GM18907 (cell line): Measurements from ENCODE around the gene TBC1D22A.

Source experiments
- ATAC-seq: cut with Tn5 transposase; IDR thresholded peaks from one replicate; pipeline ENCODE4 v1.9.1; 2021; ENCODE audit warnings: mild to moderate bottlenecking, moderate library complexity; ENCODE audit not compliant: unreplicated experiment

The TBC1D22A gene

DNA sequence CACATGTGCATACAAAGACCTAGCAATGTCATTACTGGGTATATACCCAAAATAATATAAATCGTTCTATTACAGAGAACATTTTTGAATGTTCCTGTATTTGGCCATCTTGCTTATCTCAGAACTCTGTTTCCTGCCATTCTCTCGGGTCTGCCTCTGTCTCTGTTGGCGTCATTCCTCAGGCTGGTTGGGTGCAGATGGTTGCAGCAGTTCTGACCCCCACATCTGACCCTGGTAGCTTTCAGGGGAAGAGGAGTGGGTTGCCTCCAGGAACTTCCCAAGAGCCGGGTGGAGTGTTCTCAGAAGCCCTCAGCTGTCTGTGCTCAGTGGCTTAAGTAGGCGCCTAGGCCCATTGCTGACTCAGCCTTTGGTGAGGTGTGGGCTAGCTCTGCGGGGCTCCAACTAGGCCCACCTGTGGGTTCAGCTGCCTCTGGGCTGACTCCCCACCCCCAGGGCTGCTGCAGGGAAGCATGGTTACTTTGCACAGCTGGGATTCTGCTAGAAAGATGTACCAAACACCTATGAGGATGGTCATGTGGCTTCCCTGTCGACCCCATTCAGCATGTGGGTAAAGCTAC, 114.0 kb downstream of the TBC1D22A start:
- no peak for ATAC-seq

DNA sequence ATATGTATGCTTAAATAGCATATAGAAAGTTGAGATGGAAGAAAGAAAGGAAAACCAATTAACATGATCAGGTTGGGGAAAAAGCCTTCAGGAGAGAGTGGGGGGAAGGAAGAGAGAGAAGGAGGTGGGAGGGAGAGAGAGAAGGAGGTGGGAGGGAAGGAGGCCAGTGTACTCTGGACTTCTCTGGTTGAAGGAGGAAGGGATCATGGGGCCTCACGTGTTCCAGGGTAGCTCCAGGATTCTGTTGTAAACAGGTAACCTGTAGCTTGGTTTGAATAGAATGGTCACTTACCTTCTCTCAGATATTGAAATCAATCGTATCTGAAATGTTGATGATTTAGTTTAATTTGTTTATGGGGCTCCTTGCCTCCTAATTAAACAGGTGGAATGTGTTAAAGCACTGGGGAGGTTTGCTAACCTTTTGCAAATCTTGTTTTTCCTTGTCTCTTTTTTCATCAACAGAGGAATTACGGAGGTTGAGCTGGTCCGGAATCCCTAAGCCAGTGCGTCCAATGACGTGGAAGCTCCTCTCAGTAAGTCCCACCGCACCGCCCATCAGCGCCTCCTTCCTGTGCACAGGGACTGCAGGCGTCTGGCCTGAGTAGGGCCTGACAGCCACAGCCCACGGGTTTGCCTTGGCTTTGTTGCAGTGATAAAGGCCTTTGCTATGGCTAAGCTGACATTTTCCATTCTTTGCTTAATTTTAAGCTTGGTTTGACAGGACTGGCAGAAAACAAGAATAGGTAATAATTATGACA, 115.9 kb downstream of the TBC1D22A start:
- ATAC-seq, result no peak

DNA sequence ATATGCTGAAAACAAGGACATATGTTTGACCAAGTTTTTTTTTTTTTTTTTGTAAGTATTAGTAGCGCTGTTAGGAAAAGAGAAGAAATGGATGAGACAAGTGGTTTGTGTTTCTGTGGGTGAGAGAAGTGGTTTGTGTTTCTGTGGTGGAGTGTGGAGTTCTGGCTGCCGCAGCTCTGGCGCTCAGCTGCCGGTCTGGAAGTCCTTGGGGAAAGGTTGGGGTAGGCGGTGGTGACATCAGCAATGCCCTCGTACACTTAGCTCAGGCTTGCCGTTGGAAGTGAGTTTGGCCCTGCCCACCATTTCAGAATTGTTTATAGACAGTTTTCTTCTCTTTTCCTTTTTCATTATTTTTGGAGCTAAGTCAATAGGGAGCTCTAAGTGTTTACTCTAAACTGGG, 116.6 kb downstream of the TBC1D22A start:
- no peak for ATAC-seq

DNA sequence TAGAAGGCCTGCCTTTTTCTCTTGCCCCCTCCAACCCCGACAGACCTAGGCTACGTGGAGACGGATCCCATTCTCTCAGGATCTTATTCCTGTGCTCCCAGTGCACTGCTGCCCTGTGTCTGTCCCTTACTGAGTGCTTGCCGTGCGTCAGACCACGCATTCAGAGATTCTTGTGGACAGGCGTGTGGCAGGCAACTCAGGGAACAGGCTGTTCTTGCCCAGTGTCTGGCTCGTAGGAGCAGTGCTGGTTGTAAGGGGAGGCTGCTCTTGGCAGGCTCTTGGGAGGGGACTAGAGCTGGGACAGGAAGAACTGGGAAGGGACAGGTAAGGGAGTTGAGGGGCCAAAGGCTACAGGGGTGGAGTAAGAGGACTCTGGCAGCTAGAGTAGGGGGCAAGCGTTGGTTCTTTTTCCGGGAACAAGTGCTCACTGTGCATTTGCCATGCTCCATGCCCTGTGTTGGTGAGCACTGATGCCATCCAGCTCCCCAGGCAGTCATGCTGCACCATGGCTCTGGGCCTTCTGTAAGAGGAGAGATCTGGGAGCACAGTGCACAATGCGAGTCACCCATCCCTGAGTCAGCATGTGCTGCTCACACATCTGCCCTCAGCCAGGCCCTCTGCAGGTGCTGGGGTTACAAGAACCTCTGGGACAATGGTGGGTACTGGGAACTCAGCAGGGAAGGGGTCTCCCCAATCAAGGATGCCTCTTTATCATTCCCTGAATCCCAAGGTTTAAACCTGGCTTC, 119.1 kb downstream of the TBC1D22A start:
- no peak for ATAC-seq

DNA sequence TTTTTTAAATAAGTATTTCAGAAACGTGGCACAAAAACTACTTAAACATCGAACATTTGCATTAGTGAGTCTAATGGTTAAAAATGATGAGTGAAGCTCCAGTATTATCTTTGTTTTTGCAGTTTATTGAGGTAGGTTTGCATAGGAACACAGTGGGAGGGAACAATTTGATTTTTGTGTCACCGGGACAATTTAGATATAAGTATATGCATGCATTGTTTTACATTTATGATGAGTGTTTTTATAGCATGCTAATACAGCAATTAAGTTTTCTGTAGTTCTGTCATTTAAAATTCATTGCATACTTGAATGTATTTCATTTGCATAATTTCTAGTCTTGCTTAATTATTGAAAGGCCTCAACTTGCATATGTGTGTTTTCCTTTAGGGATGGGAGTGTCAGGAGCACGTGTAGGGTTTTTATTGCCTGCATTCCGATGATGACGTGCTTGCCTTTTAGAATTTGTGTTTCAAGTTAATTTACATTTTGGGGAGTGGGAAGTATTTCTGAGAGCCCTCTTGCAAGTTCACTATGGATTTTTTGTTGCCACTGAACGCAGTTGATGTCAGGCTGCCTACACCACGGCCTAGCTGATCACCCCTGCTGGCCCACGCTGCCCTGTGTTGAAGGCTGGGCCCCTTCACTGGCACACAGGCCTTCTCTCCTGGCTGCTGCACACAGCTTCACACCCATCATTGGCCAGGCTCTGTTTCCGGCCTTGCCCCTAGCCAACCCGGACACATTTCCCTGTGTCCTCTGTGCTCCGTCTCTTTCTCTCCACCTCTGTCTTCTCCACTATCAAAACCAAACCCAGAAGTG, 120.9 kb downstream of the TBC1D22A start:
- ATAC-seq, result no peak

DNA sequence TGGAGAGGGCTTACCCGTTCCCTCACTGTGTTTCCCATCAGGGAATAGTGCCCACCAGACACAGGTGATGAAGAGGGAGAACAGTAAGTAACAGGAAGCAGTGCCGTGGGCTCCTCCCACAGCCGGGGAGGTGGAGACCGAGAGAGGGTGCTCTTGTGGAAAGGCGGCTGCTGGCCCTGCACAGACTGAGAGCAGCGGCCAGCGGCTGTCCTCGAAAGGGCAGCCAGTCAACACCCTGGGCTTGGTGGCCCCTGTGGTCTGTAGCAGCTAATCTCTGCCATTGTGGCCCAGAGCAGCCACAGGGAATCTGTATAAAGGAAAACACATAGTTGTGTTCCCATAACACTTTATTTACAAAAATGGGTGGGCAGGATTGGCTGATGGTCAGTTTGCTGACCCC, 121.9 kb downstream of the TBC1D22A start:
- no peak for ATAC-seq

DNA sequence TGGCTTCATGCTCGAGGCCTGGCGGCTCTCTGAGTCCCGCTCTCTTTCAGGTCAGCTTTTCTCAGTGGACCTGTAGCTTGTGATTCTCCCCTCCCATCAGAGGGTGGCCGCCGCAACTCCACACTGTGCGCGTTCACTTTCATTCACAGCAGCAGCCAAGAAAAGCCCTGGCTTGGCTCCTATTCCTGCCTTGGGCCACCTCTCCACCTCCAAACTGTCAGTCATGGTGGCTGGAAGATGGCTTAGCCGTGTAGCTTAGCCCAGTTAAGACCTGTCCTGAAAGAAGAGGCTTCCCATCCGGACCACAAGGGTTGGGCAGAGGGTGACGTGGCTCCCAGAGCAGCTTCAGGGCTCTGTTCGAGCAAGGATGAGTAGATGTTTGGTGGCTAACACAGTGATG, 125.5 kb downstream of the TBC1D22A start:
- ATAC-seq, result no peak

DNA sequence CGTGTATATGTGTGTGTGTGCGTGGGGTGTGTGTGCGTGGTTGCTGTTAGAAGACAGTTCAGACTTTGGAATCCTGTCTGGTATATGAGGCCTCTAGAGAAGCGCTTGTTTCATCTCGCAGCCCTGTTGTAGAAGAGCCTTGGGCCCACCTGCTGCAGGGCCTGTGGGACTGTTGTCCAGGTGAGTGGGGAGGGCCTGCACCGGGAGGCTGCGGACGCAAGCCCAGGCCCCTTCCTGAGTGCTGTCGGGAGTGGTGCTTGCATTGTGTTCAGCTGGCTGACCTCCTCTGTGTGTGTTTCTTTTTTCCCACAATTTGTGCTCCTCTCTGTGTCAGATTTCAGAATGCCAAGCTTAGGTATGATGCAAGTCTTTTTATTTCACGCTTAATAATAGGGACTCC, 128.4 kb downstream of the TBC1D22A start:
- no peak for ATAC-seq

DNA sequence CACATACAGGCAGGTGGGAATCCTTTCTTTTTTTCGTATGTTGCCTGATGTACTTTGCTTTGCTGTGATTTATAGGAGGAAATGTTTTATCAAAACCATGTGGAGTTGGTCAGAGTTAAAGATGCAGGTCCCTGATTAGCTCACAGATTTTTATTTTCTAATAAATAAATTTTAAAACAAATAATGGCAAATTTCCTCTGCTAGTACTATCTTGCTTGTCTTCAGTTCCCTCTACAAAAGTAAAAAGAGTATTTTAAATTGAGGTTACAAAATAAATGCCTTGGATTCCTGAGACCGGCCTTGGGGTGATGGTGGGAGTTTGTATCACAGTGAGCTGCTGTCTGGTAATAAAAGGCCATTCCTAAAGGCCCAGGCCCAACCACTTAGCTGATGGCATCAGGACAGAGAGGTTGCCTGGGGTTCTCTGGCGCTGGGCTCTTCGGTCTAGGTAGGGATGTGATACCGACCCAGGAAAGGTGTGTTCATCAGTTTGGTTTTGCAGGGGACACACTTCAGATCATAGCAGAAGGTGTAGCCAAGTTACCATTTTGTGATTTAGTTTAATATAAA, 129.0 kb downstream of the TBC1D22A start:
- ATAC-seq, result no peak

DNA sequence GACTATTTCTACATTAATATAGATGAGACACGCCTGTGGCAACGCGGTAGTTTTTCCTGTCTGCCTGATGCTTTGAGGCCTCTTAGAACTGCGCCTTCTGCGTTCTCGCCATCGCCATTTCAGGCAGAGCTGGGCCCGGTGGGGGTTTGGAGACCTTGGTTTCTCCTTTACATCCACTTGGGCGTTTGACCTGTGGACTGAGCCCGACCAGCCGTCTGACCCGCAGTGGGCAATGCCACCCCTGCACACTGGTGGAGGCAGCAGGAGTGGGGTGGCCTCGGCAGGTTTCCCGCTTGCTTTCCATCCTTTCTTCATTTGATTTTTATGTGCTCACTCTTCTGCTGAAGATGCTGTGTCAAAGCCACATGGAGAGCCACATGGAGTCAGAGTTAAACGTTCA, 130.4 kb downstream of the TBC1D22A start:
- no peak for ATAC-seq

DNA sequence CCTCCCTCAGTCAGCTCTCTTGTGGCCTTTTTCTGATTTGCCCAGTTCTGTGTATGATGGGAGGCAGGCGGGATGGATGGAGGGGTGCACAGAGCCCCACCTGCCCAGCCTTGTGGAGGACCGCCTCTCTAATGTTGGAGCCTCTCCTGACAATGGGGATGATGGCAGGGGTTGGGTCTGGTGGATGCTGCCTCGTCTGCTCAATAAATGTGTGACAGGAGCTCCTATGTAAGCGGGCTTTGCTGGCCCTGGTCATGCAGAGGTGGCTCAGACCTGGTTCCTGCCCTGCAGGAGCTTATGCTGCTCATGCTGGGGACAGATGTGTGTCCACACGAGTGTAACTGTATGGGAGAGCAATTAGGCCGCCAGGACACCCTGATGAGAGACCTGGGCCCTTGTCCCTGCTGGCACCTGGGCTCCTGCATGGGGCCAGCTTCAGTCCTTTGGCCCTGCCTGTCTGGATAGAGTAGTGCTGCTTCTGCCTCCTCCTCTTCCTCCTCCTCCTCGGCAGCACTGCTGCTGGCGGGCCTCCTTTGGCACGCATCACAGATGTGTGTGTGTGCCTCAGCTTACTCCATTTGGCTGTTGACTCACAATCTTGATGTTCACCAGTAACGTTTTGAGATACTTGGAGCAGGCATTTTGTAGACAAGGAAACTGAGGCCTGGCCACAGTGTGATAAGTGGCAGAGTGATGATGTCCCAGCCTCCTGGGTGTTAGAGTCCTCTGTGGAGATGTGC, 131.0 kb downstream of the TBC1D22A start:
- ATAC-seq, result no peak

DNA sequence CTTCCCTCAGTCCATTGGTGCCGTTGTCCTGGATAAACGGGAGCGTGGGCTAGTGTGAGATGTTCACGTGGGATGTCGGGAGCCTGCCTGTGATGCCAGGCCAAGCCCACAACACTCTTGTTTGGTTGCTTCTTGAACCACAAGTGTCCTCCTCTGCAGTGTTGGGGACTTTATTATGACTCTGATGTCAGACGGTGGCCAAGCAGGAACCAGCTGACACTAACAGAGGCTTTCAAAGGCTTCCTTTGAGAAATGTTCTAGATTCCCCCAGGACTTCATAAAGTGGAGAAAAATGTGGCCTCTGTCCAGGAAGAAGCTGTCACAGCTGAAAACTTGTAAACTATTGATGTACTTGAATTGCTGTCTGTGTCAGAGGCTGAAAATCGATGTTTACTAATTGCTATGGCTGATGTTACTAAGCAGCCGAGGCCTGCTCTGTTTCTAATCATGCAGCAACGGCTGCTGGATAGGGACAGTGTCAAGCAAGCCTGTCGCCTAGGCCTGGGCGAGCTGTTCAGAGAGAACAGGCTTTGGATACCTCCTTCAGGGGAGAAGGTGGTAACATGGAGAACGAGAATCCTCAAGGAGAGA, 131.7 kb downstream of the TBC1D22A start:
- no peak for ATAC-seq

DNA sequence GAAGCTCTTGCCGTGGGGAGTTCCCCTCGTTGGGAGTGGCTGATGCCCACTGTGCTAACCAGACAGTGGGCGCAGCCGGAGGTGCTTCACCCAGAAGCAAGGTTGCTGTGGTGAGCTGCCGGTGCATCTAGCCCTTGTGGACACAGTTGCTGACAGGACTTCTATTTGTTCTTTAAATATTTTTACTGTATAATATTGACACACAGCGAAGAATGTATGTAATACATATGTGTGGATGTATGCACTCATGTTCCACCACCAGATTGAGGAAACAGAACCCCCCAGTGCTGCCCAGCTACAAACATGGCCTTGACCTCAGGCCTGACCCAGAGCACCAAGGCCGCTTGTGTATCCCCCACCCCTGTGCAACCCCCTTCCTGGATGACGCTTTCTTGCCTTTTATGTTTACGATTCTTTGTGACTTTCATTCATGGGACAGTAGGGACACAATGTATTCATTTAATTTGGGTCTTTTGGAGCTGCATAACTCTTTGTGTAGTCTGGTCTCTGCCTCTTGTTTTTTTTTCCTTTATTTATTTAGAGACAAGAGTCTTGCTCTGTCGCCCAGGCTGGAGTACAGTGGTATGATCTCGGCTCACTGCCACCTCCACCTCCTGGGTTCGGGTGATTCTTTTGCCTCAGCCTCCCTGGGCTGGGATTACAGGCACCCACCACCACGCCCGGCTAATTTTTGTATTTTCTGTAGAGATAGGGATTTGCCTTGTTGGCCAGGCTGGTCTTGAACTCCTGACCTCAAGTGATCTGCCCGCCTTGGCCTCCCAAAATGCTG, 132.6 kb downstream of the TBC1D22A start:
- ATAC-seq, result no peak

DNA sequence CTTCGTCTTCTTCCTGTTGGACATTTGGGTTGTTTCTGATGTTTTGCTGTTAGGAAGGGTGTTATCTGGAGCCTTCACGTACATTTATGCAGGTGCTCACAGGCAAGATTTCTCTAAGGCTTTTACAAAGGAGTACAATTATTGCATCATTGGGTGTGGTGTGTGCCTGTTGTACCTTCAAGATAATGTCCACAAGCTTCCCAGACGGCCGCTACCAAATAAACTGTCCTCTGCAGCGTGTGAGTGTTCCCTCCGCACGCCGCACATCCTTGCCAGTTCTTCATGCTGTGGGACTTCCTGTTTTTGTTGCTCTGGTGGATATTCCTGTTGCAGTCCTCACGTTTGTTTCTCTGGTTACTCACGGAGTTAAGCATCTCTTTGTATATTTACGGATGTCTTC, 133.3 kb downstream of the TBC1D22A start:
- no peak for ATAC-seq

DNA sequence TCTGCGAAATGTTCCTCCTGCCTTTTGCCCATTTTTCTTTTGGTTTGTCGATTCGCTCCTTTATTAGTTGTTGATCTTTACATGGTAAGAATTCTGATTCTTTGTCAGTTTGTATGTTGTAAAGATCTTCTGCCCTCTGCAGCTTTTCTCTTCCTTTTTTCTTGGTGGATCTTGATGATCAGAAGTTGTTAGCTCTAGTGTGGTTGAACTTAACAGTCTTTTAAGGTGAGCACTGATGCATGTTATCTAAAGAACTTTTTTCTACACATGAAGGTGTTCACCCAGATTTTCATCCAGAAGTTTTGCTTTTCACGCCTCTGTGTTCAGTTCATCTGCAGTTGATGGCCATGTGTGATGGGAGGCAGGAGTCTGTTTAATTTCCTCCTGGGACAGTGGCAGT, 133.7 kb downstream of the TBC1D22A start:
- no peak for ATAC-seq

DNA sequence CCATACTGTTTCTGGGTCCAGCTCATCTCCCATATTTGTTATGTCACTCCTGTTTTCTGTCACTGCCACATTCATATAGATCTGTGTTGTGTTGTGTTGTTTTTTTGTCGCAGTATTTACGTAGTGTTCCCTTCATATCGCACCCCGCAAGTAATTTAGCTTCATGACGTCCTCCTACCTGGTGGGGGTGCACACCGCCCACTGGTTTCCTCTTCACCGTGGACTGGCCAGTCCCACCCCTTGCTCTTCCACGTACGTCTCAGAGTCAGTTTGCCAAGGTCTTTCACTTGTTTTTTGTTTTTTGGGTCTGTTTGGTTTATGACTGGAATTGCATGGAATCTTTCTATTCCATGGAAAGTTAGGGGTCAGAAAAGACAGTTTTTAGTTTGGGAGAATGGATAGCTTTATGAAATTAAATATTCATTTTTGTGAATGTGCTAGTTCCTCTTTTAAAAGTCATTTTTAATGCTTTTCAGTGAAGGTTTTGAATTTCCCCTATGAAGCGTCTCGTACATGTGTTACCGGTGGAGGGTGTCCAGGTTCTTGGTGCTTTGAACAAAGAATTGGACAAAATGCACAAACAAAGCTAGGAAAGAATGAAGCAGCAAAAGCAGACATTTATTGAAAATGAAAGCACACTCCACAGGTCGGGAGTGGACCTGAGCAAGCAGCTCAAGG, 134.3 kb downstream of the TBC1D22A start:
- no peak for ATAC-seq

DNA sequence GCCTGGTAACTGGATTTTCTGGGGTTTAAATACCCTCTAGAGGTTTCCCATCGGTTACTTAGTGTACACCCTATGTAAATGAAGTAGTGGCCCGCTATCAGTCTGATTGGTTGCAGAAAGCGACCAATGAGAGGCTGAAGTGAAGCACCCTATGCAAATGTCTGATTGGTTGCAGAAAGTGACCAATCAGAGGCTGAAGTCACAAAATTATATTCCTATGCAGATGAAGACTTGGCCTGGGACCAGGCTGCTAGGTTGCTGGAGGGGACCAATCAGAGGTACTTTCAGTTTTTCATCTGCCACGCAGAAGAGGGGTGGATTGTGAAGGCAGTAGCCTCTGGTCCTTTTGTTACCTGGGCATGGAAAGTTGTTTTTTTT, 134.8 kb downstream of the TBC1D22A start:
- no peak for ATAC-seq

DNA sequence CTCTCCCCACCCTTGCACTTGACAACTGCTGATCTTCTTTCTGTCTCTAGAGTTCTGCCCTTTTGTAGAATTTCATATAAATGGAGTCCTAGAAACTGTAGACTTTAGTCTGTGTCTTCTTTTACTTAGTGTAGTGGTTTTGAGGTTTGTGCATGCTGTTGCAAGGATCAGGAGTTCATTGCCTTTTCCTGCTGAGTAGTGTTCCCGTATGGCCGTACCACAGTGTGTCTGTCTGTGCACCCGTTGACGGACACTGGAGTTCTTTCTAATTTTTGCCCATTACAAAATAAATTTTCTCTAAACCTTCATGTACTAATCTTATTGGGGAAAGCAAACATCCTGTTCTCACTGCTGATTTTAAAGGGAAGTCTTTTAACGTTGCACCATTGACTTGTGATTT, 138.1 kb downstream of the TBC1D22A start:
- no peak for ATAC-seq

DNA sequence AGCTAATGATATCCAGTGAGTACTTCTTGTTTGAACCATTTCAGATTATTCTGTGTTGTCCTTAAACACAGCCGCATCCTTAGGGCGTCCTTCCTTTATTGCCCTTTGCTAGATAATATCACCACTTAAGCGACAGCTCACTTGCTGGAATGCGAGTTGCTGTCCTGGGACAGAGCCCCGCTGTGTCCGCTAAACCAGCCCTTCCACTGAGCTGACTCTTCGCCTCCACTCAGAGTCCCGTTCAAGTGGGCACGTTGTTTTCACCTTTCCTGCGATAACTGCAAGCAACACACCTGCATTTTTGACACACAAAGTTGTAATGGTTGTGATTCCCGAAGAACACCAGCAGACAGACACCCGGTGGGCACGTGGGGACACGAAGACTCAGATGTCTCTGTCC, 140.0 kb downstream of the TBC1D22A start:
- no peak for ATAC-seq
